Stimulated activated CD8-positive, alpha-beta memory T cell treated with anti-CD3 and anti-CD28 coated beads, Interleukin-15, amount 100 ng/mL, for 4 hours (primary cell): ENCODE measurements around the gene CIRBP.

Source experiments
- DNase-seq, 2 donors: peaks; one replicate each; pipeline ENCODE4 v3.0.0-alpha.2; 2020; ENCODE audit warnings: low read depth in 2 of 2

CIRBP gene

GRCh38 chr19:1230783-1231489 lies 38.2 kb upstream of the CIRBP start:
- DNase-seq: no peak

- DNase-seq: no peak
Observed at GRCh38 chr19:1231729-1232637, 37.1 kb upstream of the CIRBP start.

- no peak for DNase-seq
Observed at GRCh38 chr19:1232652-1233072, 36.5 kb upstream of the CIRBP start.

- DNase-seq: no peak
Observed at GRCh38 chr19:1233115-1233667, 35.9 kb upstream of the CIRBP start.

GRCh38 chr19:1234051-1234954 lies 34.8 kb upstream of the CIRBP start:
- no peak for DNase-seq

- no peak for DNase-seq
Observed at GRCh38 chr19:1234955-1235380, 34.2 kb upstream of the CIRBP start.

- no peak for DNase-seq
Observed at GRCh38 chr19:1235625-1236538, 33.2 kb upstream of the CIRBP start.

- no peak for DNase-seq
Observed at GRCh38 chr19:1236576-1236975, 32.6 kb upstream of the CIRBP start.

GRCh38 chr19:1237027-1237659 lies 32.0 kb upstream of the CIRBP start:
- no peak for DNase-seq

- DNase-seq: no peak
Observed at GRCh38 chr19:1237754-1238368, 31.3 kb upstream of the CIRBP start, which contains the start of gene CBARP. Gene CBARP (minus strand): TSS chr19:1238005. CDS start chr19:1236100, 1,905 bp downstream.

GRCh38 chr19:1238369-1239303 lies 30.5 kb upstream of the CIRBP start:
- no peak for DNase-seq

GRCh38 chr19:1239420-1239795 lies 29.7 kb upstream of the CIRBP start:
- no peak for DNase-seq

- DNase-seq: peak; percentile 83 to 96
Observed at GRCh38 chr19:1239796-1240737, 29.1 kb upstream of the CIRBP start.

GRCh38 chr19:1240925-1241324 lies 28.2 kb upstream of the CIRBP start:
- no peak for DNase-seq

- DNase-seq: peak; percentile 77 to 90
Observed at GRCh38 chr19:1241417-1242095, 27.6 kb upstream of the CIRBP start, which contains the start of gene ATP5F1D. Gene ATP5F1D (plus strand): TSS chr19:1241751. CDS start chr19:1241851, 100 bp downstream.
